AG10803 (cell line): ENCODE measurements around the gene ZDHHC23.
A peak's percentile ranks its signal among the peaks of the same experiment; 100 is the strongest.

Source experiments
- DNase-seq: peaks from one replicate; pipeline ENCODE4 v3.0.0; 2010; ENCODE audit warnings: low read depth
- H3K4me3 ChIP-seq: 2 replicates; pipeline ENCODE4 v1.5.1; 2011; ENCODE audit warnings: mild to moderate bottlenecking, low read length, control low read depth
- CTCF ChIP-seq: conservative IDR thresholded peaks from 2 replicates; pipeline ENCODE4 v1.5.1; 2011; ENCODE audit warnings: mild to moderate bottlenecking, low read length, control low read depth, inconsistent platforms

The ZDHHC23 gene

GRCh38 chr3:113947372-113948014 is at the start of gene ZDHHC23:
Gene ZDHHC23, plus strand, starts transcription at chr3:113948013. Its CDS starts 790 bp downstream, at chr3:113948803.
- peak within 1 kb of the TSS; percentile 69 for H3K4me3 ChIP-seq
- peak; percentile 44 for DNase-seq

GRCh38 chr3:113898892-113899291 is 48.9 kb upstream of the ZDHHC23 start:
- TF ChIP-seq CTCF, result no peak
- H3K4me3 ChIP-seq, result no peak overlapping the region
- peak; percentile 85 for DNase-seq

More at GRCh38 chr3:113947372-113948014, at the start of gene ZDHHC23:
- TF ChIP-seq CTCF, result no peak

- DNase-seq, result no peak
- TF ChIP-seq CTCF, result no peak
- H3K4me3 ChIP-seq, result no peak overlapping the region
These were observed 41.2 kb upstream of the ZDHHC23 start for GRCh38 chr3:113906568-113907140.

GRCh38 chr3:113908133-113908532 is 39.7 kb upstream of the ZDHHC23 start:
- TF ChIP-seq CTCF, result no peak
- H3K4me3 ChIP-seq, result no peak overlapping the region
- no peak for DNase-seq

GRCh38 chr3:113910966-113911365 is 36.8 kb upstream of the ZDHHC23 start:
- H3K4me3 ChIP-seq, result no peak overlapping the region
- no peak for TF ChIP-seq CTCF
- peak; percentile 47 for DNase-seq

GRCh38 chr3:113912552-113913236 is 35.1 kb upstream of the ZDHHC23 start:
- no peak overlapping the region for H3K4me3 ChIP-seq
- peak; percentile 64 for DNase-seq
- TF ChIP-seq CTCF, result peak; percentile 67
